Breast epithelium (tissue), 4 donors: ENCODE results near the gene HEATR1. TPM values are rescaled to one million over a fixed set of nuclear protein-coding genes. Genes with fewer than 3 reads are reported as not detected.

Source experiments
- DNase-seq, 2 donors: peaks; one replicate each; pipeline ENCODE4 v3.0.0-alpha.2; 2019; ENCODE audit warnings: low spot score in 2 of 2
- H3K27ac ChIP-seq, 2 donors: fragments of 200-600 bp; sonication (generic) in 1 of 2; one replicate each; pipeline ENCODE4 v1.5.1; 2016 to 2019; ENCODE audit warnings: mild to moderate bottlenecking in 1 of 2
- H3K27me3 ChIP-seq, 2 donors: fragments of 200-600 bp; sonication (generic) in 1 of 2; one replicate each; pipeline versions ENCODE4 v1.5.1 to v1.6.0; 2017 to 2019; ENCODE audit warnings: control low read depth in 1 of 2, mild to moderate bottlenecking in 1 of 2
- H3K36me3 ChIP-seq: fragments of 200-600 bp; one replicate; pipeline ENCODE4 v1.5.1; 2019
- H3K4me1 ChIP-seq, 2 donors: fragments of 200-600 bp; sonication (generic); one replicate each; pipeline ENCODE4 v1.5.1; 2016 to 2019; ENCODE audit warnings: control low read depth in 1 of 2
- H3K4me3 ChIP-seq, 3 donors: fragments of 200-600 bp; sonication (generic); 1 replicate in 2 of 3; 2 replicates in 1 of 3; pipeline ENCODE4 v1.5.1; 2016 to 2019; ENCODE audit warnings: mild to moderate bottlenecking in 3 of 3, moderate library complexity in 2 of 3
- H3K9me3 ChIP-seq, 2 donors: fragments of 200-600 bp; sonication (generic) in 1 of 2; one replicate each; pipeline ENCODE4 v1.5.1; 2016 to 2019; ENCODE audit warnings: control low read depth in 1 of 2
- POLR2A ChIP-seq: fragments of 450-650 bp; IDR thresholded peaks from one replicate; pipeline ENCODE4 v1.6.1; 2016; ENCODE audit warnings: antibody characterized with exemption, mild to moderate bottlenecking, moderate library complexity
- POLR2AphosphoS5 ChIP-seq, 3 donors: sonication (generic); formaldehyde crosslinking; IDR thresholded peaks; one replicate each; pipeline ENCODE4 v1.6.1; 2017; ENCODE audit warnings: antibody characterized with exemption in 3 of 3
- intact Hi-C: fragments of 100-400 bp; cut with DNase I; formaldehyde crosslinking; loops from one replicate; pipeline ENCODE4 v1.15.1; 2023; ENCODE audit warnings: low total_unique reads
- total RNA-seq, 3 donors: library from RNA; depleted of rRNA; stranded (reverse); fragments of >200 nt; gene quantifications; one replicate each; pipeline ENCODE4 v1.1.0, GENCODE V29; 2016
- TF ChIP-seq, protein P1 (sequence below), 3 donors: fragments of 450-650 bp; IDR thresholded peaks; one replicate each; pipeline ENCODE4 v1.5.1; 2016 to 2017; ENCODE audit warnings: antibody characterized with exemption in 3 of 3, mild to moderate bottlenecking in 3 of 3, moderate library complexity in 3 of 3

The HEATR1 gene
- total RNA-seq, 3 donors from 2014 or later = 23.7 to 32.3 (median 30.5) TPM

DNA sequence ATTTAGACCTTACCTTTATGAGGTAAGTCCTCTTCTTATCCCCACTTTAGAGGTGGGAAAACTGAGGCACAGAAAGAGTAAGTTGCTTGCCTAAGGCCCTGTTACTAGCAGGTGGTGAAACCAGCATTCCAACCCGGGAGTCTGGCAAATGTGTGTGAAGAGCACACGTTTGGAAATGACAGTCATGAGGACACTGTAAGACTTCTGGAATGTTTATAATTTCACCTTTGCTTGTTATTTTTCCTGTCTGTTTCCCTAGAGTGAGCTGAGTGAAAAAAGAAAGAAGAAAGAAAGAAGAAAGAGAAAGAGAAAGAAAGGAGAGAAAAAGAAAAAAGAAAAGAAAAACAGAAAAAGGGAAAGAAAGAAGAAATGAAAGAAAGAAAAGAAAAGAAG is 101.7 kb downstream of the HEATR1 start:
- H3K27me3 ChIP-seq = no peaks in the 10 kb centered on the region
- intact Hi-C loops = no loop called here
- H3K27ac ChIP-seq = peak overlapping the region in 1 of 2 donors; percentile 79
- H3K9me3 ChIP-seq = no peaks in the 10 kb centered on the region
- TF ChIP-seq POLR2A (no peak), POLR2AphosphoS5 (IDR thresholded peaks at IDR 0.05) (no peak)
- TF ChIP-seq, protein P1, sequence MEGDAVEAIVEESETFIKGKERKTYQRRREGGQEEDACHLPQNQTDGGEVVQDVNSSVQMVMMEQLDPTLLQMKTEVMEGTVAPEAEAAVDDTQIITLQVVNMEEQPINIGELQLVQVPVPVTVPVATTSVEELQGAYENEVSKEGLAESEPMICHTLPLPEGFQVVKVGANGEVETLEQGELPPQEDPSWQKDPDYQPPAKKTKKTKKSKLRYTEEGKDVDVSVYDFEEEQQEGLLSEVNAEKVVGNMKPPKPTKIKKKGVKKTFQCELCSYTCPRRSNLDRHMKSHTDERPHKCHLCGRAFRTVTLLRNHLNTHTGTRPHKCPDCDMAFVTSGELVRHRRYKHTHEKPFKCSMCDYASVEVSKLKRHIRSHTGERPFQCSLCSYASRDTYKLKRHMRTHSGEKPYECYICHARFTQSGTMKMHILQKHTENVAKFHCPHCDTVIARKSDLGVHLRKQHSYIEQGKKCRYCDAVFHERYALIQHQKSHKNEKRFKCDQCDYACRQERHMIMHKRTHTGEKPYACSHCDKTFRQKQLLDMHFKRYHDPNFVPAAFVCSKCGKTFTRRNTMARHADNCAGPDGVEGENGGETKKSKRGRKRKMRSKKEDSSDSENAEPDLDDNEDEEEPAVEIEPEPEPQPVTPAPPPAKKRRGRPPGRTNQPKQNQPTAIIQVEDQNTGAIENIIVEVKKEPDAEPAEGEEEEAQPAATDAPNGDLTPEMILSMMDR (IDR thresholded peaks at IDR 0.05) = no peak
- H3K4me1 ChIP-seq = no peaks in the 10 kb centered on the region
- peak overlapping the region in 1 of 3 donors; percentile 42 for H3K4me3 ChIP-seq
- H3K36me3 ChIP-seq = no peaks in the 10 kb centered on the region
- no peak for DNase-seq

- TF ChIP-seq POLR2A (no peak), POLR2AphosphoS5 (IDR thresholded peaks at IDR 0.05) (no peak)
- TF ChIP-seq, protein P1 (IDR thresholded peaks at IDR 0.05) = no peak
- intact Hi-C loops = no loop called here
- no peaks in the 10 kb centered on the region for H3K27me3 ChIP-seq
- H3K27ac ChIP-seq = no peak overlapping the region
- no peaks in the 10 kb centered on the region for H3K4me1 ChIP-seq
- H3K36me3 ChIP-seq = no peaks in the 10 kb centered on the region
- no peak for DNase-seq
- H3K9me3 ChIP-seq = no peaks in the 10 kb centered on the region
- no peak overlapping the region for H3K4me3 ChIP-seq
Measured at GRCh38 chr1:236501093-236501492, 103.2 kb downstream of the HEATR1 start.

Other genes starting within 250 kb of the HEATR1 start
- 10 to 100 TPM in 2 of 3 donors, under 1 TPM in 1; 0.32 to 27.1 (median 20.3) TPM for gene EDARADD, start 210.2 kb downstream of the HEATR1 start, total RNA-seq
- 100 to 1,000 TPM in 1 of 3 donors, 10 to 100 TPM in 2; 70.2 to 119 (median 96.4) TPM for gene LGALS8, start 80.5 kb downstream of the HEATR1 start, total RNA-seq
- gene ACTN2, start 82.0 kb upstream of the HEATR1 start, total RNA-seq = under 1 TPM in 1 of 3 donors, not detected in 2; 0.48 TPM
- 10 to 100 TPM; 30.5 to 32.3 (median 31.7) TPM for gene MTR, start 190.8 kb upstream of the HEATR1 start, total RNA-seq